ENCODE results near the gene FAM184B. TPM values are rescaled to one million over a fixed set of nuclear protein-coding genes. Genes with fewer than 3 reads are reported as not detected.

The FAM184B gene
- total RNA-seq, 1 experiment from 2014 or later, result 0.09 TPM

DNA sequence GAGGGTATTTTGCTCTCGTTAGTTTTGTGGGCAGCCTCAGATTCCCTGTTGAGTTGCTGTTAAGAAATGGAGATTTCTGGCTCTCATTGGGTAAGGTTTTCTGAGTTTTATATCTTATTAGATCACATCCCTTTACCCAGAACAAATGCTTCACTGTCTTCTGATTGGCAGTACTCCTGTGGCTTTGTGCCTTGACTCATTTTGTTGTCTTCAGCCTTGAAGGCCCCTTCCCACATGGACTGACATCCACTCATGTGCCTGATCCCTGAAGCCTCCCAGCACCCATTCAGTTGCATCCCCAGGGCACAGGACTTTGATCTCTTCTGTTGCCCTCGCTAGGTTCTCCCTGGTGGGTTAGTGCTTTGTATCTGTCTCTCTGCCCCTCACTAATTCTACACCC is 156.6 kb downstream of the FAM184B start:
- H3K79me2 ChIP-seq (ENCODE audit: insufficient read depth, low read length), result no peaks in the 10 kb centered on the region; the same call in 1 of the 2 replicates
- Mint-ChIP-seq H3K27me3 (ENCODE audit: low read depth) (no peaks in the 10 kb centered on the region), H3K4me3 (no peak overlapping the region), H3K36me3 (ENCODE audit: insufficient read depth in 1 of 3, low read depth in 3 of 3) (peaks cover 63 to 95% (median 91%) of the 10 kb centered on the region in 3 experiments), H3K9me3 (no peaks in the 10 kb centered on the region), H3K27ac (no peak overlapping the region), H3K4me1 (no peaks in the 10 kb centered on the region)
- H3K56ac ChIP-seq (ENCODE audit: insufficient read length, low read depth, low read length), result no peak overlapping the region
- no peak overlapping the region for H3T11ph ChIP-seq (ENCODE audit: low read length)
- no peak overlapping the region for H2AFZ ChIP-seq (ENCODE audit: low read length)
- no peak overlapping the region for H3K9ac ChIP-seq (ENCODE audit: extremely low read depth, insufficient read length, low read length)
- H2BK20ac ChIP-seq (ENCODE audit: low read depth, low read length, poor library complexity, severe bottlenecking), result no peak overlapping the region
- no peaks in the 10 kb centered on the region for H3K23me2 ChIP-seq (ENCODE audit: insufficient read length, low read depth, low read length, poor library complexity, severe bottlenecking)
- H3K27ac ChIP-seq (ENCODE audit: insufficient read length, low read depth, low read length), result no peak overlapping the region
- no peak overlapping the region for H4K91ac ChIP-seq (ENCODE audit: insufficient read length, low read depth, low read length)
- H3K27me3 ChIP-seq (ENCODE audit: insufficient read depth, low read length), result no peaks in the 10 kb centered on the region; the same call in 1 of the 2 replicates
- H2BK15ac ChIP-seq (ENCODE audit: low read depth, low read length), result no peak overlapping the region
- no peak overlapping the region for H2BK12ac ChIP-seq (ENCODE audit: insufficient read length, low read depth, low read length)
- no peaks in the 10 kb centered on the region for H3K9me3 ChIP-seq (ENCODE audit: control insufficient read depth, low read depth, low read length)
- no peak overlapping the region for H2AK5ac ChIP-seq (ENCODE audit: insufficient read length, low read length)
- H3K79me1 ChIP-seq (ENCODE audit: insufficient read depth, low read depth, low read length, poor library complexity, severe bottlenecking), result peaks cover 7% of the 10 kb centered on the region
- H3K23ac ChIP-seq (ENCODE audit: insufficient read length, low read depth, low read length), result no peak overlapping the region
- no peak overlapping the region for H4K5ac ChIP-seq (ENCODE audit: insufficient read length, low read depth, low read length)
- no peak overlapping the region for H3K4me2 ChIP-seq (ENCODE audit: insufficient read depth, insufficient read length, low read length)
- H2BK120ac ChIP-seq (ENCODE audit: low read depth, low read length, poor library complexity, severe bottlenecking), result no peak overlapping the region
- no peak overlapping the region for H3K14ac ChIP-seq (ENCODE audit: insufficient read depth, low read length)
- H4K8ac ChIP-seq (replicated peaks; ENCODE audit: insufficient read length, low read depth, low read length), result no peak overlapping the region
- H3K4me1 ChIP-seq (ENCODE audit: insufficient read depth, low read length), result no peaks in the 10 kb centered on the region
- WGBS (ENCODE audit: extremely low coverage, insufficient read length, low lambda C conversion rate), result no CpG with 5 or more reads among the region's 2 CpGs
- H4K20me1 ChIP-seq (ENCODE audit: control insufficient read depth, insufficient read depth, insufficient read length), result no peaks in the 10 kb centered on the region
- H3K4ac ChIP-seq (ENCODE audit: low read depth, low read length), result no peak overlapping the region
- TF ChIP-seq, protein P1, sequence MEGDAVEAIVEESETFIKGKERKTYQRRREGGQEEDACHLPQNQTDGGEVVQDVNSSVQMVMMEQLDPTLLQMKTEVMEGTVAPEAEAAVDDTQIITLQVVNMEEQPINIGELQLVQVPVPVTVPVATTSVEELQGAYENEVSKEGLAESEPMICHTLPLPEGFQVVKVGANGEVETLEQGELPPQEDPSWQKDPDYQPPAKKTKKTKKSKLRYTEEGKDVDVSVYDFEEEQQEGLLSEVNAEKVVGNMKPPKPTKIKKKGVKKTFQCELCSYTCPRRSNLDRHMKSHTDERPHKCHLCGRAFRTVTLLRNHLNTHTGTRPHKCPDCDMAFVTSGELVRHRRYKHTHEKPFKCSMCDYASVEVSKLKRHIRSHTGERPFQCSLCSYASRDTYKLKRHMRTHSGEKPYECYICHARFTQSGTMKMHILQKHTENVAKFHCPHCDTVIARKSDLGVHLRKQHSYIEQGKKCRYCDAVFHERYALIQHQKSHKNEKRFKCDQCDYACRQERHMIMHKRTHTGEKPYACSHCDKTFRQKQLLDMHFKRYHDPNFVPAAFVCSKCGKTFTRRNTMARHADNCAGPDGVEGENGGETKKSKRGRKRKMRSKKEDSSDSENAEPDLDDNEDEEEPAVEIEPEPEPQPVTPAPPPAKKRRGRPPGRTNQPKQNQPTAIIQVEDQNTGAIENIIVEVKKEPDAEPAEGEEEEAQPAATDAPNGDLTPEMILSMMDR (conservative IDR thresholded peaks at IDR 0.05), result no peak
- H3K18ac ChIP-seq (ENCODE audit: insufficient read length, low read depth, low read length), result no peak overlapping the region
- DNase-seq, result no peak
- H2BK5ac ChIP-seq (ENCODE audit: insufficient read length, low read length), result no peak overlapping the region
